Measurements from ENCODE around the gene MEOX1.
"Not testable (repeated sequence)": the region's sequence is repeated elsewhere in the genome, so short reads cannot be mapped to it uniquely, and the experiment has no call there.

- not testable (repeated sequence) for TF ChIP-seq POLR2A (IDR thresholded peaks at IDR 0.05)
- TF ChIP-seq, protein P1, sequence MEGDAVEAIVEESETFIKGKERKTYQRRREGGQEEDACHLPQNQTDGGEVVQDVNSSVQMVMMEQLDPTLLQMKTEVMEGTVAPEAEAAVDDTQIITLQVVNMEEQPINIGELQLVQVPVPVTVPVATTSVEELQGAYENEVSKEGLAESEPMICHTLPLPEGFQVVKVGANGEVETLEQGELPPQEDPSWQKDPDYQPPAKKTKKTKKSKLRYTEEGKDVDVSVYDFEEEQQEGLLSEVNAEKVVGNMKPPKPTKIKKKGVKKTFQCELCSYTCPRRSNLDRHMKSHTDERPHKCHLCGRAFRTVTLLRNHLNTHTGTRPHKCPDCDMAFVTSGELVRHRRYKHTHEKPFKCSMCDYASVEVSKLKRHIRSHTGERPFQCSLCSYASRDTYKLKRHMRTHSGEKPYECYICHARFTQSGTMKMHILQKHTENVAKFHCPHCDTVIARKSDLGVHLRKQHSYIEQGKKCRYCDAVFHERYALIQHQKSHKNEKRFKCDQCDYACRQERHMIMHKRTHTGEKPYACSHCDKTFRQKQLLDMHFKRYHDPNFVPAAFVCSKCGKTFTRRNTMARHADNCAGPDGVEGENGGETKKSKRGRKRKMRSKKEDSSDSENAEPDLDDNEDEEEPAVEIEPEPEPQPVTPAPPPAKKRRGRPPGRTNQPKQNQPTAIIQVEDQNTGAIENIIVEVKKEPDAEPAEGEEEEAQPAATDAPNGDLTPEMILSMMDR (IDR thresholded peaks at IDR 0.05): not testable (repeated sequence)
These were observed 59.2 kb downstream of the MEOX1 start for GRCh38 chr17:43602556-43602955.
